OCI-LY1 (cell line): ENCODE results near the gene JADE3.
"Not testable (repeated sequence)": the region's sequence is repeated elsewhere in the genome, so short reads cannot be mapped to it uniquely, and the experiment has no call there.

ENCODE experiments used
- H2AFZ ChIP-seq: fragments of 200-600 bp; sonication (generic), shearing (Covaris generic); 2 replicates; pipeline ENCODE4 v1.6.0; 2014; ENCODE audit warnings: antibody characterized with exemption, mild to moderate bottlenecking, low read length
- H3F3A ChIP-seq: fragments of 200-600 bp; sonication (generic), shearing (Covaris generic); 2 replicates; pipeline ENCODE4 v1.6.0; 2014; ENCODE audit warnings: mild to moderate bottlenecking, antibody characterized with exemption, low read length, moderate library complexity; ENCODE audit not compliant: insufficient read depth
- H3K27ac ChIP-seq: fragments of 200-600 bp; sonication (generic); 2 replicates; pipeline ENCODE4 v1.5.1; 2014; ENCODE audit warnings: low read length, mixed run types, mild to moderate bottlenecking, low read depth; ENCODE audit not compliant: poor library complexity, severe bottlenecking
- H3K27me3 ChIP-seq: fragments of 200-600 bp; sonication (generic); 2 replicates; pipeline ENCODE4 v1.6.0; 2014; ENCODE audit warnings: antibody characterized with exemption, mild to moderate bottlenecking, low read length, moderate library complexity; ENCODE audit not compliant: insufficient read depth
- H3K36me3 ChIP-seq: fragments of 200-600 bp; sonication (generic); 2 replicates; pipeline ENCODE4 v1.6.1; 2014; ENCODE audit warnings: mild to moderate bottlenecking, antibody characterized with exemption, low read length, moderate library complexity, mixed read lengths; ENCODE audit not compliant: insufficient read depth
- H3K4me1 ChIP-seq: fragments of 200-600 bp; sonication (generic); 2 replicates; pipeline ENCODE4 v1.5.1; 2014; ENCODE audit warnings: mild to moderate bottlenecking, low read length, moderate library complexity; ENCODE audit not compliant: insufficient read depth, severe bottlenecking
- H3K4me2 ChIP-seq: fragments of 200-600 bp; sonication (generic), shearing (Covaris generic); 2 replicates; pipeline ENCODE4 v1.6.1; 2014; ENCODE audit warnings: low read length
- H3K4me3 ChIP-seq: fragments of 200-600 bp; sonication (generic); 2 replicates; pipeline ENCODE4 v1.5.1; 2014; ENCODE audit warnings: low read length, low read depth, mild to moderate bottlenecking, mixed read lengths; ENCODE audit not compliant: poor library complexity, severe bottlenecking
- H3K79me2 ChIP-seq: fragments of 200-600 bp; shearing (Covaris generic); 2 replicates; pipeline ENCODE4 v1.6.1; 2016; ENCODE audit warnings: mixed run types, low read length, mixed read lengths; ENCODE audit not compliant: insufficient read depth
- H3K9ac ChIP-seq: fragments of 200-600 bp; sonication (generic), shearing (Covaris generic); 2 replicates; pipeline ENCODE4 v1.6.1; 2014; ENCODE audit warnings: mild to moderate bottlenecking, low read length, mixed read lengths
- H3K9me2 ChIP-seq: fragments of 200-600 bp; sonication (generic), shearing (Covaris generic); 2 replicates; pipeline ENCODE4 v1.6.1; 2014; ENCODE audit warnings: low read depth, mild to moderate bottlenecking, low read length, mixed read lengths
- H3K9me3 ChIP-seq: fragments of 200-600 bp; shearing (Covaris generic); 2 replicates; pipeline ENCODE4 v1.6.1; 2014; ENCODE audit warnings: low read length, mixed read lengths
- H4K20me1 ChIP-seq: fragments of 200-600 bp; sonication (generic), shearing (Covaris generic); 2 replicates; pipeline ENCODE4 v1.6.0; 2016; ENCODE audit warnings: mild to moderate bottlenecking, low read length; ENCODE audit not compliant: insufficient read depth
- CTCF ChIP-seq: fragments of 200-600 bp; sonication (generic), shearing (Covaris generic); IDR thresholded peaks from 2 replicates; pipeline ENCODE4 v1.5.1; 2017; ENCODE audit warnings: mild to moderate bottlenecking, antibody characterized with exemption, low read length, moderate library complexity, mixed read lengths
- EZH2 ChIP-seq: fragments of 200-600 bp; sonication (generic), shearing (Covaris generic); IDR thresholded peaks from 2 replicates; pipeline ENCODE4 v1.8.0; 2017; ENCODE audit warnings: borderline replicate concordance, mixed run types, mild to moderate bottlenecking, antibody characterized with exemption, low read length, moderate library complexity, mixed read lengths

The JADE3 gene

GRCh38 chrX:46953137-46953527 lies 40.9 kb downstream of the JADE3 start:
- Histone ChIP-seq H3K4me2 (no peak overlapping the region), H3K27ac (no peak overlapping the region), H3K9me3 (no peaks in the 10 kb centered on the region), H3K79me2 (no peaks in the 10 kb centered on the region), H3K4me3 (no peak overlapping the region), H3F3A (no peaks in the 10 kb centered on the region), H3K4me1 (no peaks in the 10 kb centered on the region), H3K36me3 (no peaks in the 10 kb centered on the region), H3K9me2 (no peaks in the 10 kb centered on the region), H2AFZ (no peak overlapping the region), H3K27me3 (no peaks in the 10 kb centered on the region), H3K9ac (no peak overlapping the region), H4K20me1 (no peaks in the 10 kb centered on the region)
- no peak for TF ChIP-seq CTCF
- TF ChIP-seq EZH2: no peak

DNA sequence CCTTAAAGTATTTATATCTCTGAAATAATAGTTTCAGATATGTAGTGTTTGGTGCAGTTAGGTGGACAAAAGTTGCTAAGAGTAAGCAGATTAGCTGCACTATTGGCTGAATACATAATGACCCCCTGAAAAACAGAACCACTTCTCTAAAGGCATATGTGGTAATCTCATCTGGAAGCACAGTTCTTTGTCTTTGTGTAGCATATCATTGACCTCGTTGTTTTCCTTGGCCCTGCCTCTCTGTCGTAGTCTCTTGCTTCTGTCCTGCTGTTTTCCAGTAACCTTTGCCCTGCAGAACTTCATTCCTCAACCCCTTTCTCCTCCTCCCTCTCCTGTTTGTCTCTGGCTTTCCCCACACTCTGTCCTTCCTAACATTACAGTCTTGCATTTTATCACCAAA lies 41.4 kb downstream of the JADE3 start:
- H3K4me2 ChIP-seq: no peak overlapping the region
- TF ChIP-seq CTCF (no peak), EZH2 (no peak)
- H3K4me1 ChIP-seq: no peaks in the 10 kb centered on the region
- H3K27ac ChIP-seq: no peak overlapping the region
- H3K9me3 ChIP-seq: no peaks in the 10 kb centered on the region
- no peaks in the 10 kb centered on the region for H3K27me3 ChIP-seq
- H2AFZ ChIP-seq: no peak overlapping the region
- H3K36me3 ChIP-seq: no peaks in the 10 kb centered on the region
- no peaks in the 10 kb centered on the region for H3K9me2 ChIP-seq
- H3K79me2 ChIP-seq: no peaks in the 10 kb centered on the region
- no peak overlapping the region for H3K9ac ChIP-seq
- H4K20me1 ChIP-seq: no peaks in the 10 kb centered on the region
- H3F3A ChIP-seq: no peaks in the 10 kb centered on the region
- H3K4me3 ChIP-seq: no peak overlapping the region

DNA sequence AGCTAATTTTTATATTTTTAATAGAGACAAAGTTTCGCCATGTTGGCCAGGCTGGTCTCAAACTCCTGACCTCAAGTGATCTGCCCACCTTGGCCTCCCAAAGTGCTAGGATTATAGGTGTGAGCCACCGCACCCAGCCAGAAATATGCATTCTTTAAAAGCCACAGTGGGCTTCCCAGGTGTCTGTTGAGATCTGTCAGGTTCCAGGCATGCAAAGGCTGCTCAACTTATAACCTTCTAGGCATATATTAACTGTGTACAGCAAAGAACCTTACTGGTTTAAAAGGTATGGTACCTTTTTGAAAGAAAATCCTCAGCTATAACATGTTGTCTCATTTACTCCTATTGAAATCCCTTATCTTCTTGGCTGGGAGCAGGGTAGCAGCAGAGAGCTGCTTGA lies 42.5 kb downstream of the JADE3 start:
- H3K4me1 ChIP-seq: no peaks in the 10 kb centered on the region
- H3K9me2 ChIP-seq: no peaks in the 10 kb centered on the region
- no peaks in the 10 kb centered on the region for H3K9me3 ChIP-seq
- no peak overlapping the region for H3K9ac ChIP-seq
- no peaks in the 10 kb centered on the region for H3K27me3 ChIP-seq
- no peak overlapping the region for H3K4me2 ChIP-seq
- no peaks in the 10 kb centered on the region for H3F3A ChIP-seq
- no peaks in the 10 kb centered on the region for H3K36me3 ChIP-seq
- no peak for TF ChIP-seq CTCF
- no peaks in the 10 kb centered on the region for H4K20me1 ChIP-seq
- no peak overlapping the region for H2AFZ ChIP-seq
- H3K79me2 ChIP-seq: no peaks in the 10 kb centered on the region
- no peak overlapping the region for H3K27ac ChIP-seq
- no peak overlapping the region for H3K4me3 ChIP-seq

GRCh38 chrX:46956589-46956988 lies 44.4 kb downstream of the JADE3 start:
- not testable (repeated sequence) for H3K4me3 ChIP-seq, H3K4me2 ChIP-seq, H2AFZ ChIP-seq, H3K27ac ChIP-seq, H3K79me2 ChIP-seq, H3K9ac ChIP-seq, H3K9me2 ChIP-seq, H3K36me3 ChIP-seq, H3F3A ChIP-seq, H3K9me3 ChIP-seq, H3K27me3 ChIP-seq, H4K20me1 ChIP-seq
- peaks cover 11% of the 10 kb centered on the region for H3K4me1 ChIP-seq
